GM12873 (cell line): ENCODE results near the gene HYAL1.

Experiments
- CTCF ChIP-seq: IDR thresholded peaks from 2 replicates; pipeline ENCODE4 v1.5.1; 2012; ENCODE audit warnings: low read depth, mild to moderate bottlenecking, moderate library complexity, low read length, control low read depth; ENCODE audit not compliant: insufficient read depth; ENCODE audit errors: missing control alignments

Gene HYAL1

GRCh38 chr3:50303013-50303815, at the start of gene HYAL1:
HYAL1 (minus strand) TSS chr3:50303574; CDS start chr3:50302956, 618 bp downstream.
- TF ChIP-seq CTCF, result peak; percentile 4

GRCh38 chr3:50352781-50353180, 49.4 kb upstream of the HYAL1 start:
- TF ChIP-seq CTCF, result peak; percentile 26

- TF ChIP-seq CTCF, result no peak
Observed at GRCh38 chr3:50351323-50351697, 47.9 kb upstream of the HYAL1 start.

- no peak for TF ChIP-seq CTCF
Observed at GRCh38 chr3:50350527-50351322, 47.4 kb upstream of the HYAL1 start, which contains the start of the genes CYB561D2 and NPRL2. CYB561D2 (plus strand) TSS chr3:50350862; CDS start chr3:50351434, 572 bp downstream. NPRL2 (minus strand) TSS chr3:50350775; CDS start chr3:50350652, 123 bp downstream.

GRCh38 chr3:50350213-50350526, 46.8 kb upstream of the HYAL1 start:
- no peak for TF ChIP-seq CTCF

- peak; percentile 65 for TF ChIP-seq CTCF
Observed at GRCh38 chr3:50347187-50347813, 43.9 kb upstream of the HYAL1 start.
